ENCODE measurements around the gene FOSL1. TPM values are rescaled to one million over a fixed set of nuclear protein-coding genes. Genes with fewer than 3 reads are reported as not detected.

Gene FOSL1
- polyA plus RNA-seq, 3 donors: 2.5 to 28.2 (median 2.5) TPM

- peaks cover 10% of the 10 kb centered on the region for H4K20me1 ChIP-seq (ENCODE audit: insufficient read depth, low read length)
- peaks cover 12 to 22% of the 10 kb centered on the region in 2 donors for H3K36me3 ChIP-seq (replicated peaks in 1 of 2; ENCODE audit: control insufficient read depth in 1 of 2, insufficient read depth in 2 of 2, low read length in 2 of 2)
- H3K79me2 ChIP-seq (ENCODE audit: insufficient read depth, low read length): peaks cover 38% of the 10 kb centered on the region
- DNase-seq: peak; percentile 95 to 97 (median 96)
- H3K4me1 ChIP-seq (ENCODE audit: control insufficient read depth in 1 of 2, insufficient read depth in 2 of 2, low read length in 2 of 2): peaks cover 56 to 61% of the 10 kb centered on the region in 2 donors
- no peak for TF ChIP-seq CTCF (IDR thresholded peaks at IDR 0.05)
- Mint-ChIP-seq H3K4me3 (peak within 1 kb of the TSS; percentile 89 to 95), H3K27ac (peak within 1 kb of the TSS; percentile 81 to 93 (median 87)), H3K27me3 (ENCODE audit: low read depth in 3 of 3) (peaks cover 0 to 2% (median 0%) of the 10 kb centered on the region in 3 donors), H3K9me3 (no peaks in the 10 kb centered on the region), H3K36me3 (peaks cover 28 to 33% of the 10 kb centered on the region in 2 donors), H3K4me1 (peaks cover 57% of the 10 kb centered on the region)
- intact Hi-C loops (cut with micrococcal nuclease): loop anchor here in 1 of 2 donors (1.0 to 2.0 kb wide), 2 partner anchors 18 to 42 kb away; partner anchors contain the start of genes FOSL1 and SART1
- peak within 1 kb of the TSS; percentile 99 for H3K4me2 ChIP-seq (replicated peaks; ENCODE audit: extremely low read depth, low read length, poor library complexity, severe bottlenecking)
- H2AFZ ChIP-seq (ENCODE audit: insufficient read depth, low read depth, low read length, poor library complexity, severe bottlenecking): peak within 1 kb of the TSS; percentile 82
- peak within 1 kb of the TSS; percentile 94 for H3K9ac ChIP-seq (ENCODE audit: insufficient read depth, low read length, poor library complexity, severe bottlenecking)
- peak within 1 kb of the TSS; percentile 61 to 94 for H3K27ac ChIP-seq (ENCODE audit: low read depth in 1 of 2, low read length in 2 of 2)
- WGBS (ENCODE audit: insufficient coverage): 0% methylated on average over 48 of the region's 59 CpGs
- no peaks in the 10 kb centered on the region for H3K27me3 ChIP-seq (ENCODE audit: control insufficient read depth in 2 of 2, insufficient read depth in 2 of 2, low read length in 2 of 2)
- H3K4me3 ChIP-seq (replicated peaks in 1 of 3; ENCODE audit: low read depth in 2 of 3, low read length in 3 of 3): peak within 1 kb of the TSS; percentile 93 to 99 (median 98)
- H3K9me3 ChIP-seq (replicated peaks in 1 of 2; ENCODE audit: control insufficient read depth in 1 of 2, insufficient read depth in 1 of 2, low read length in 2 of 2): no peaks in the 10 kb centered on the region
These were observed 19.0 kb upstream of the FOSL1 start, which contains the start of gene DRAP1 for GRCh38 chr11:65919141-65919572. TSS of gene DRAP1 (plus strand) at chr11:65919426. CDS start at chr11:65919502, 76 bp downstream.

- TF ChIP-seq CTCF (IDR thresholded peaks at IDR 0.05): no peak
- peaks cover 58 to 63% of the 10 kb centered on the region in 2 donors for H3K4me1 ChIP-seq (ENCODE audit: control insufficient read depth in 1 of 2, insufficient read depth in 2 of 2, low read length in 2 of 2)
- no peaks in the 10 kb centered on the region for H3K9me3 ChIP-seq (replicated peaks in 1 of 2; ENCODE audit: control insufficient read depth in 1 of 2, insufficient read depth in 1 of 2, low read length in 2 of 2)
- WGBS (ENCODE audit: insufficient coverage): 3% methylated on average over 49 of the region's 77 CpGs
- no peaks in the 10 kb centered on the region for H3K27me3 ChIP-seq (ENCODE audit: control insufficient read depth in 2 of 2, insufficient read depth in 2 of 2, low read length in 2 of 2)
- DNase-seq: no peak
- peak within 1 kb of the TSS; percentile 61 to 94 for H3K27ac ChIP-seq (ENCODE audit: low read depth in 1 of 2, low read length in 2 of 2)
- no peaks in the 10 kb centered on the region for H3K9me3 Mint-ChIP-seq
- H2AFZ ChIP-seq (ENCODE audit: insufficient read depth, low read depth, low read length, poor library complexity, severe bottlenecking): peak within 1 kb of the TSS; percentile 82
- peaks cover 26 to 29% of the 10 kb centered on the region in 2 donors for H3K36me3 Mint-ChIP-seq
- H3K4me3 ChIP-seq (replicated peaks in 1 of 3; ENCODE audit: low read depth in 2 of 3, low read length in 3 of 3): peak within 1 kb of the TSS; percentile 93 to 99 (median 98)
- H3K36me3 ChIP-seq (replicated peaks in 1 of 2; ENCODE audit: control insufficient read depth in 1 of 2, insufficient read depth in 2 of 2, low read length in 2 of 2): peaks cover 12 to 19% of the 10 kb centered on the region in 2 donors
- intact Hi-C loops (cut with micrococcal nuclease): loop anchor here in 1 of 2 donors (1.0 to 2.0 kb wide), 2 partner anchors 18 to 43 kb away; partner anchors contain the start of genes FOSL1 and SART1
- H3K27ac Mint-ChIP-seq: peak within 1 kb of the TSS; percentile 81 to 93 (median 87)
- H3K4me3 Mint-ChIP-seq: peak within 1 kb of the TSS; percentile 89 to 95
- H3K4me1 Mint-ChIP-seq: peaks cover 58% of the 10 kb centered on the region
- peak within 1 kb of the TSS; percentile 94 for H3K9ac ChIP-seq (ENCODE audit: insufficient read depth, low read length, poor library complexity, severe bottlenecking)
- peaks cover 10% of the 10 kb centered on the region for H4K20me1 ChIP-seq (ENCODE audit: insufficient read depth, low read length)
- peak within 1 kb of the TSS; percentile 99 for H3K4me2 ChIP-seq (replicated peaks; ENCODE audit: extremely low read depth, low read length, poor library complexity, severe bottlenecking)
- peaks cover 38% of the 10 kb centered on the region for H3K79me2 ChIP-seq (ENCODE audit: insufficient read depth, low read length)
- peaks cover 0 to 2% (median 0%) of the 10 kb centered on the region in 3 donors for H3K27me3 Mint-ChIP-seq (ENCODE audit: low read depth in 3 of 3)
These were observed 18.3 kb upstream of the FOSL1 start, which contains the start of gene C11orf68 for GRCh38 chr11:65918211-65919140. TSS of gene C11orf68 (minus strand) at chr11:65919062. CDS start at chr11:65919031, 31 bp downstream.
